Activated CD4-positive, CD25-positive, alpha-beta regulatory T cell treated with anti-CD3 and anti-CD28 coated beads, Interleukin-2, amount 50 U/mL, for 24 hours (primary cell): ENCODE measurements around the gene RPL27A.

Source experiments
- ATAC-seq, 2 donors: fragments of 150-1000 bp; cut with Tn5 transposase; one replicate each; pipeline ENCODE4 v1.10.0; 2021; ENCODE audit warnings: mild to moderate bottlenecking in 1 of 2, moderate library complexity in 1 of 2

RPL27A gene

GRCh38 chr11:8676458-8676857 is 6.1 kb upstream of the RPL27A start:
- ATAC-seq, result no peak

- no peak for ATAC-seq
These were observed 3.6 kb upstream of the RPL27A start for GRCh38 chr11:8679006-8679405.

- no peak for ATAC-seq
These were observed 722 bp upstream of the RPL27A start for GRCh38 chr11:8681837-8682302.

GRCh38 chr11:8683115-8683807 is 669 bp downstream of the RPL27A start:
- peak; percentile 3 to 4 for ATAC-seq

- ATAC-seq, result no peak
These were observed 2.2 kb downstream of the RPL27A start for GRCh38 chr11:8684600-8685290.

- ATAC-seq, result no peak
These were observed 2.7 kb downstream of the RPL27A start for GRCh38 chr11:8685306-8685705.

GRCh38 chr11:8685820-8686219 is 3.2 kb downstream of the RPL27A start:
- no peak for ATAC-seq

- no peak for ATAC-seq
These were observed 3.7 kb downstream of the RPL27A start for GRCh38 chr11:8686325-8686724.

GRCh38 chr11:8688414-8689362 is 6.1 kb downstream of the RPL27A start:
- ATAC-seq, result peak; percentile 81 to 84

GRCh38 chr11:8689726-8690255 is 7.2 kb downstream of the RPL27A start:
- no peak for ATAC-seq

- no peak for ATAC-seq
These were observed 8.1 kb downstream of the RPL27A start for GRCh38 chr11:8690374-8691342.

- no peak for ATAC-seq
These were observed 9.0 kb downstream of the RPL27A start for GRCh38 chr11:8691601-8692000.

GRCh38 chr11:8692417-8692816 is 9.8 kb downstream of the RPL27A start:
- ATAC-seq, result no peak

GRCh38 chr11:8693010-8693551 is 10.5 kb downstream of the RPL27A start:
- ATAC-seq, result no peak

GRCh38 chr11:8693555-8693954 is 11.0 kb downstream of the RPL27A start:
- ATAC-seq, result no peak

- ATAC-seq, result peak in 1 of 2 donors; percentile 28
These were observed 11.5 kb downstream of the RPL27A start for GRCh38 chr11:8694137-8694536.

GRCh38 chr11:8697054-8697453 is 14.5 kb downstream of the RPL27A start:
- ATAC-seq, result no peak

- ATAC-seq, result no peak
These were observed 15.8 kb downstream of the RPL27A start for GRCh38 chr11:8698379-8698851.

- no peak for ATAC-seq
These were observed 16.4 kb downstream of the RPL27A start for GRCh38 chr11:8698917-8699441.

- no peak for ATAC-seq
These were observed 17.3 kb downstream of the RPL27A start for GRCh38 chr11:8699903-8700302.
